ENCODE data around the gene ADAMTS2. TPM values are rescaled to one million over a fixed set of nuclear protein-coding genes. Genes with fewer than 3 reads are reported as not detected.

Gene ADAMTS2
- total RNA-seq, 1 donor from 2014 or later = not detected

- intact Hi-C loops (cut with micrococcal nuclease) = no loop called here
Measured at GRCh38 chr5:179279347-179280094, 65.7 kb downstream of the ADAMTS2 start.

- intact Hi-C loops (cut with micrococcal nuclease) = no loop called here
Measured at GRCh38 chr5:179278546-179278945, 66.7 kb downstream of the ADAMTS2 start.

DNA sequence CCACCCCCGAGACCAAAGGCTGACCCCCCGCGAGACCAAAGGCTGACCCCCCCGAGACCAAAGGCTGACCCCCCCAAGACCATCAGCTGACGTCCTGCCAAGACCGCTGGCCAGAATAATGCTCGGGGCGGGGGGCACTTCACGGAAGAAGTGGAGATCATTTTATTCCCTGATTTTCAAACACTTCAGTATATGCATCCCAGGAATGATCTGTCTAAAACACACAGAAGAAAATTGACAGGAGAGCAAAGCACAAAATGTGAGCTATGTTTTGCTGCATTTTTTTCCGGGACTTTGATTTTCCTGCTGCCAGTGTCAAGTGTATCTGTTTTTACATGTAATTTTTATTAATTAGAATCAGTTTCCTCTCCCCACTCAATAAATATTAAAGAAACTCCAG is 67.1 kb downstream of the ADAMTS2 start:
- intact Hi-C loops (cut with micrococcal nuclease) = no loop called here

- intact Hi-C loops (cut with micrococcal nuclease) = no loop called here
Measured at GRCh38 chr5:179276838-179277395, 68.3 kb downstream of the ADAMTS2 start.

- intact Hi-C loops (cut with micrococcal nuclease) = no loop called here
Measured at GRCh38 chr5:179275941-179276837, 69.1 kb downstream of the ADAMTS2 start.

- intact Hi-C loops (cut with micrococcal nuclease) = no loop called here
Measured at GRCh38 chr5:179275381-179275878, 69.8 kb downstream of the ADAMTS2 start.

GRCh38 chr5:179274321-179275315 is 70.6 kb downstream of the ADAMTS2 start:
- intact Hi-C loops (cut with micrococcal nuclease) = no loop called here

DNA sequence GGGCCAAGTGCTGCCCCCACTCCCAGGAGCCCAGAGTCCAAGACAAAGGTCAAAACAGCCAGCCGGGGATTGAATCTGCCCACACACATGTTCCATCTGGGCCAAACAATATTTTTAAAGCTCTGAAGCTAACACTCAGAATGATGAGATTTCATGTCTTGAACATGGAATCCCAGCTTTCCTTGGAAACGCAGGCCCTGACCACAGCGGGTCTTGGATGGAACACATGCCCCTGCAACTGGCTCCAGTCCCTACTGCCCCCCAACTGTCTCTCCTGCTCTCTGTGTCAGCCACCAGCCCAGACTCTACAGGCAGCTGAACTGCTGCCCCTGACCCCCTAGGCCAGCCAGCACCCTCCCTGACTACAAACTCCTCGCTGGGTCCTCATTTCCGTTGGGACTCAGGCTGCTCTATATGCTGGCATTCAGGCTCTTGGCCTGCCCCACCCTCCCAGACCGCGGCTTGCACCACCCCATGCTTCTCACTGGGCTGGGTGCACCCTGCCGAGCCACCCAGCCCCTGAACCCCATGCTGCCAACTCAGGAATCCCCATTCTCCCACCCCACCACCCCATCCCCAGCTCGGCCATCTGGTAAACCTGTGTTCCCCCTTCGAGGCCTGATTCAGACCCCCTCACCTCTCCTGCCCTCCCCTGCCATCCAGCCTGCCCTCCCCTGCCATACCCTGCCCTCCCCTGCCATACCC is 71.7 kb downstream of the ADAMTS2 start:
- intact Hi-C loops (cut with micrococcal nuclease) = no loop called here

GRCh38 chr5:179273073-179273435 is 72.2 kb downstream of the ADAMTS2 start:
- intact Hi-C loops (cut with micrococcal nuclease) = no loop called here

DNA sequence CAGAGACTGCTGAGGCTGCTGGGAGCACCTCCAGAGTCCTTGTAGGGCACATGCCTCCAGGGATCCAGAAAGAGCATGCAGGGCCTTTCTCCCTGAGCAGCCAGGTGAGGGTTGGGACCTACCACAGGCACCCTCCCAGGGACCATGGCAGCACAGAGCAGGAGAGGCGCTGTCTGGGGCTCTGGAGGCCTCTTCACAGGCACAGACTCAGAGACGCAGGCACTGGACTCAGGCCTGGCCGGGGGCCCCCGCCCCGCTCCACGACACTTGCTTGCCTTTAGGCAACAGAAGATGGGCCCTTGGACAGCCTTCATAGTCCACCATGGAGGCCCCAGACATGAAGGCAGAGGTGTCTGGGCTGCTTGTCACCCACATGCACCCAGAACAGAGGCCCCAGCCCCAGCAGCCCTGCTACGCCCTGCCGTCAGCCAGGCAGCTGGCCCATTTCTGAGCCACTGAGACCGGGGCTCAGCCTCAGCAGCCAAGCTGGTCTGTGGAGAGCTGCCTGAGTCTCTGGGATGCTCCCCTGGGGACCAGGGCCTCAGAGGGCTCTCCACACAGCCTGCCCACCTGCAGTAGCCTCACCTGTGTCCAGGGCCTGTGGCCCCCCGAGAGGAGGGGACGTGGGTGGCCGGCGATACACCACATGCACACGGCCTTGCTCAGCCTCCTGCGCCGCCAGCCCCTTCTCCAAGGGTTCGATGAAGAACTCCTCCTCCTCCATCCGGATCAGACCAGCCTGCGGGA is 72.8 kb downstream of the ADAMTS2 start:
- intact Hi-C loops (cut with micrococcal nuclease) = no loop called here

DNA sequence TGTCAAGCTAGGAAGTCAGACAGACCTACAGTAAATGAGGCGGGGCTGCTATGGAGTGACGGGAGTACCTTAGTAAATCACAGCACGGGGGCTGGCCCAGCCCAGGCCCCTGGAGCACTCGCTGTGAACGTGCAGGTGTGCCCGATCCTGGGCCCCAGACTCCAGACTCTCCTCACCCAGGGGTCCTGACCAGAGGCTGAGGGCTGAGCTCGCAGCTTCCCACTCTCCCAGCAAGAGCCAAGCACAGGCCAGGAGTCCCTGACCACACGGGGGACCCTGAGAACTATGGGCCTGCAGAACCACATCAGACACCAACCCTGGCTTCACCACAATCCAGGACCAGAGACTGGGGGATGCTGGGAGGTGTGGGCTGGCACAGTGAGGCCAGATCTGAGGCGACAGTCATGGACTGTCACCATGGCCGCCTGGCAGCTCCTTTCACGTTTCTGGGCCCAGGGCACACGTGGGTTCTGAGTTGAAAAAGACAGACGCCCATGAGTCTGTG is 73.4 kb downstream of the ADAMTS2 start:
- intact Hi-C loops (cut with micrococcal nuclease) = no loop called here

- intact Hi-C loops (cut with micrococcal nuclease) = no loop called here
Measured at GRCh38 chr5:179271428-179271734, 73.9 kb downstream of the ADAMTS2 start.

DNA sequence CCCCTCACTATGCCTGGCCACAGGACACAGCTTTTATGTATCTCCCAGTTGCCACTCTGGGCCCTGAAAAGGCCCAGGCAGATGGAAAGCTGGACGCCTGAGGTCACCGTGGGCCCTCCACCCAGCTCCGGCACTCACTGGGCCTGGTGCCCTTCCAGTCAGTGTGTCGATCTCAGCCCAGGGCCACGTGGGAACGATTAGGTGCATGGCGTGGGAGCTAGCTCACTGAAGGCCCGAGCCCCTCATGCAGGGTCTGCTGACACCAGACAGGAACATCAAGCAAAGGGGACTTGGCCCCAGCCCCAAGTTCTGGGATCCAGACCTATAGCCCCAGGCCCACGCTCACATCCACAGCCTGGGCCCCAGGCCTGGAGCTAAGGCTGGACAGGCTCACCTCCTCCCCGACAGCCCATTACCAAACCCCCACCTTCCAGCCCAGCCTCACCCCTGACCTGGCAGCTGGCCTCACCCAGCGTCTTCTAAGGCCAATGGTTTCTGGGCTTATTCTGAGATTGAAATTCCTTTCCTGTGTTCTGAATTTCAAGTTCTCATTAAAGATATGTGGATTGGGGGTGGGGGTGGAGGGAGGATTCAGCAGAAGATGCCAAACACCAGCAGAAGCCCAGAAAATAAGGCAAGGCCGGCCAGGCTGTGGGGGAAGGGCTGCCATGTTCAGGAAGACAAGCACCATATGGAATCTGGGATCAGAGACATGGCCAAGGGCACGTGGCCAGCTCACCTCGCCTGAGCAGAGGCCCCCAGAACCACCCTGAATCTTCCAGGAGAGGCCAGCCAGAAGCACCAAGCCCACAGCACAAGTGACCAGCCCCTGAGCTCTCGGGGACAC is 74.5 kb downstream of the ADAMTS2 start:
- intact Hi-C loops (cut with micrococcal nuclease) = no loop called here

DNA sequence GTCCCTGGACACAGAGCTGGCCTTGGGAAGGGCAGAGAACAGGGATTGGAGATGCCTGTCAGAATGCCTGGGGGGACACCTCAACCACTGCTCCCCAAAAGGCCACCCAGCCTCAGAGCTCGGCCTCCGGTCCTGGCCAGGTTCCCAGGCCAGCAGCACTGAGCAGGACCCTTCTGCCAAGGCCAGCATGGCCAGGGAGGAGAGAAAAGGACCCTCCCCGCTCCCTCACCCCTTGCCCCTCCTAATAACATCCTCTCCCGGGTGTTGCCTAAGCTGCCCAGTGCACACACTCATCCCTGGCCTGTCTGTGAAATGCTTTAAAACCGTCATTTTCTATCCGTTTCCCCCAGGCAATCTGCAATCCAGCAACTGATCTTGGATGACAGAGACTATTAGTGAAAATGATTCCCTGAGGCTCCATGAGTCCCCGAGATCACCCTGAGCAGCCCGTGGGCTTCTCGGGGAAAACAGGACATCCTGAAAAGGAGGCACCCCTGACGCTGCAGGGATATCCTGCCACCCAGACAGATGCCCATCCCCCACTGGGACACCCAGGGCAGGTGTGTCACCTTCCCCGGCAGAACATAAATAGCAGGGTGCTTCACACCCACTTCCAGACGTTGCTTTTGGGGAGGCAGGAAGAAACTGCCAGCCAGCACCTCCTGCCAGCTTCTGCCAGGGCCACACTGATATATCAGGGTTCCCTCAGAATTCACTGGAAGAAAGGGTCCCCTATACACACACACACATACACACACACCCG is 75.3 kb downstream of the ADAMTS2 start:
- intact Hi-C loops (cut with micrococcal nuclease) = no loop called here

DNA sequence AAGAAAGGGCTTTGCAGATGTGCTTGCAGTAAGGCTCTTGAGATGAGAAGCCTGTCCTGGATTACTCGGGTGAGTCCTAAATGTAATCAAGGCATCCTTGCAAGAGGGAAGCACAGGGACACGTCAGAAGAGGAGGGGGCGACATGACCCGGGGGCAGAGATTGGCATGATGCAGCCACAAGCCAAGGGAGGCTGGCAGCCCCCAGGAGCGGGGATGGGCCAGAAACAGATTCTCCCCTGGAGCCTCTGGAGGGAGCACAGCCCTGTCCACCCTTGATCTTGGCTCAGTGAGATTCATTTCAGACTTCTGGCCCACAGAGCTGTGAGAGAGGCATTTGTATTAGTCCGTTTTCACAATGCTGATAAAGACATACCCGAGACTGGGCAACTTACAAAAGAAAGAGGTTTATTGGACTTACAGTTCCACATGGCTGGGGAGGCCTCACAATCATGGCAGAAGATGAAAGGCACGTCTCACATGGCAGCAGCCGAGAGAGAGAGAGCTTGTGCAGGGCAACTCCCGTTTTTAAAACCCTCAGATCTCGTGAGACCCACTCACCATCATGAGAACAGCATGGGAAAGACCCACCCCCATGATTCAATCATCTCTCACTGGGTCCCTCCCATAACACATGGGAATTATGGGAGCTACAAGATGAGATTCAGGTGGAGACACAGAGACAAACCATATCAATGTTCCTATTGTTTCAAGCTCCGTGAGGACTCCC is 76.1 kb downstream of the ADAMTS2 start:
- intact Hi-C loops (cut with micrococcal nuclease) = no loop called here

DNA sequence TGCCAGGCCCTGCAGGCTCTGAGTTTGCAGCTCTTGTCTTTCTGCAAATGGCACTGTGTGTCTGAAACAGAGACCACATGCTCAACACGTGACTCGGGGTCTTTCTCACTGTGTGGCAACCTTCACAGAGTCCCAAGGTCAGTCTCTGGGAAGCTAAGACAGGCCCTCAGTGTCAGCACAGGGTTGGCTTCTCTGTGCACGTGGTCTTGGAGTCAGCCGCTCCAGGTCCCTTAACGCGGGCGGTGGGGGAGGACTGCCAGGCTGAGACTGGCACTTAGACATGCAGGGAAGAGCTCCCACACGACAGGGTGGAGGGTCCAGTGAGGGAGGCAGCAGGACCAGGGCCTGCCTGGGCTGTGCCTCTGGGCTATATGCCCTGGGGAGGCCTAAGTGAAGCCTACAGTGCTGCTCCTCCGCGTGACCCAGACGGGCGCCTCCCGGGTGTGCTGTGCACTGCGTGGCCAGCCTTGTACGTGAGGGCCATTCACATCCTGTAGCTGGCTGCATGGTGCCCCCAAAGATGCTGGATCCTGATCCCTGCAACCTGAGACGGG is 76.8 kb downstream of the ADAMTS2 start:
- intact Hi-C loops (cut with micrococcal nuclease) = no loop called here

GRCh38 chr5:179267671-179268083 is 77.6 kb downstream of the ADAMTS2 start:
- intact Hi-C loops (cut with micrococcal nuclease) = no loop called here
